Measurements from ENCODE around the gene SIT1.
"Not testable (repeated sequence)": the region's sequence is repeated elsewhere in the genome, so short reads cannot be mapped to it uniquely, and the experiment has no call there.

DNA sequence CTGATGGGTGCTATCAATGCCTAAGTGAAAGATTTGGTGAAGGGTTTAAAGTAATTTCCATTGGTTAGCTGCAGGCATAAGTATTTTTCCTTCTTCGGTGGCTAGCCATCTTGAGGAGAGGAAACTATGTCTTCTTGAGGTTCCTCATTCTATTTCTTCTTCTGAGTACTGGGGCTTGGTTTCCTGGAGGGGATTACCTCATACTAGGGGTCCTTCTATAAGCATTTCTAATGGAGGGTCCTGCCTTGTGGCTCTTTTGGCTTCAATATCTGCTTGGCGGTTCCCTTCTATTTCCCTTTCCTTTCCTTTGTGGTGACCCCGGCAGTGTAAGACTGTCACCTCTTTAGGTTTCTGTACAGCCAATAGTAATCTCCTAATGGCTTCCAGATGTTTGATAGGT is 9.3 kb downstream of the SIT1 start:
- TF ChIP-seq, protein P1, sequence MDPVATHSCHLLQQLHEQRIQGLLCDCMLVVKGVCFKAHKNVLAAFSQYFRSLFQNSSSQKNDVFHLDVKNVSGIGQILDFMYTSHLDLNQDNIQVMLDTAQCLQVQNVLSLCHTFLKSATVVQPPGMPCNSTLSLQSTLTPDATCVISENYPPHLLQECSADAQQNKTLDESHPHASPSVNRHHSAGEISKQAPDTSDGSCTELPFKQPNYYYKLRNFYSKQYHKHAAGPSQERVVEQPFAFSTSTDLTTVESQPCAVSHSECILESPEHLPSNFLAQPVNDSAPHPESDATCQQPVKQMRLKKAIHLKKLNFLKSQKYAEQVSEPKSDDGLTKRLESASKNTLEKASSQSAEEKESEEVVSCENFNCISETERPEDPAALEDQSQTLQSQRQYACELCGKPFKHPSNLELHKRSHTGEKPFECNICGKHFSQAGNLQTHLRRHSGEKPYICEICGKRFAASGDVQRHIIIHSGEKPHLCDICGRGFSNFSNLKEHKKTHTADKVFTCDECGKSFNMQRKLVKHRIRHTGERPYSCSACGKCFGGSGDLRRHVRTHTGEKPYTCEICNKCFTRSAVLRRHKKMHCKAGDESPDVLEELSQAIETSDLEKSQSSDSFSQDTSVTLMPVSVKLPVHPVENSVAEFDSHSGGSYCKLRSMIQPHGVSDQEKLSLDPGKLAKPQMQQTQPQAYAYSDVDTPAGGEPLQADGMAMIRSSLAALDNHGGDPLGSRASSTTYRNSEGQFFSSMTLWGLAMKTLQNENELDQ (tag by site-specific recombination; IDR thresholded peaks at IDR 0.05; ENCODE audit: low read depth), result not testable (repeated sequence)
- not testable (repeated sequence) for TF ChIP-seq TCF7L2 (IDR thresholded peaks at IDR 0.05; ENCODE audit: borderline replicate concordance, low read depth, low read length); ZNF274 (IDR thresholded peaks at IDR 0.05; ENCODE audit: low read length); ZNF274 (tag by site-specific recombination; IDR thresholded peaks at IDR 0.05; ENCODE audit: borderline replicate concordance); SP2 (tag by site-specific recombination; IDR thresholded peaks at IDR 0.05); ZNF19 (tag by site-specific recombination; IDR thresholded peaks at IDR 0.05; ENCODE audit: low read depth); ZBTB7A (tag by site-specific recombination; IDR thresholded peaks at IDR 0.05; ENCODE audit: low read depth); IKZF3 (tag by site-specific recombination; IDR thresholded peaks at IDR 0.05); KLF1 (tag by site-specific recombination; IDR thresholded peaks at IDR 0.05); YY1 (tag by site-specific recombination; IDR thresholded peaks at IDR 0.05)
- TF ChIP-seq, protein P2, sequence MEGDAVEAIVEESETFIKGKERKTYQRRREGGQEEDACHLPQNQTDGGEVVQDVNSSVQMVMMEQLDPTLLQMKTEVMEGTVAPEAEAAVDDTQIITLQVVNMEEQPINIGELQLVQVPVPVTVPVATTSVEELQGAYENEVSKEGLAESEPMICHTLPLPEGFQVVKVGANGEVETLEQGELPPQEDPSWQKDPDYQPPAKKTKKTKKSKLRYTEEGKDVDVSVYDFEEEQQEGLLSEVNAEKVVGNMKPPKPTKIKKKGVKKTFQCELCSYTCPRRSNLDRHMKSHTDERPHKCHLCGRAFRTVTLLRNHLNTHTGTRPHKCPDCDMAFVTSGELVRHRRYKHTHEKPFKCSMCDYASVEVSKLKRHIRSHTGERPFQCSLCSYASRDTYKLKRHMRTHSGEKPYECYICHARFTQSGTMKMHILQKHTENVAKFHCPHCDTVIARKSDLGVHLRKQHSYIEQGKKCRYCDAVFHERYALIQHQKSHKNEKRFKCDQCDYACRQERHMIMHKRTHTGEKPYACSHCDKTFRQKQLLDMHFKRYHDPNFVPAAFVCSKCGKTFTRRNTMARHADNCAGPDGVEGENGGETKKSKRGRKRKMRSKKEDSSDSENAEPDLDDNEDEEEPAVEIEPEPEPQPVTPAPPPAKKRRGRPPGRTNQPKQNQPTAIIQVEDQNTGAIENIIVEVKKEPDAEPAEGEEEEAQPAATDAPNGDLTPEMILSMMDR (tag by site-specific recombination; IDR thresholded peaks at IDR 0.05), result not testable (repeated sequence)
- TF ChIP-seq, protein P3, sequence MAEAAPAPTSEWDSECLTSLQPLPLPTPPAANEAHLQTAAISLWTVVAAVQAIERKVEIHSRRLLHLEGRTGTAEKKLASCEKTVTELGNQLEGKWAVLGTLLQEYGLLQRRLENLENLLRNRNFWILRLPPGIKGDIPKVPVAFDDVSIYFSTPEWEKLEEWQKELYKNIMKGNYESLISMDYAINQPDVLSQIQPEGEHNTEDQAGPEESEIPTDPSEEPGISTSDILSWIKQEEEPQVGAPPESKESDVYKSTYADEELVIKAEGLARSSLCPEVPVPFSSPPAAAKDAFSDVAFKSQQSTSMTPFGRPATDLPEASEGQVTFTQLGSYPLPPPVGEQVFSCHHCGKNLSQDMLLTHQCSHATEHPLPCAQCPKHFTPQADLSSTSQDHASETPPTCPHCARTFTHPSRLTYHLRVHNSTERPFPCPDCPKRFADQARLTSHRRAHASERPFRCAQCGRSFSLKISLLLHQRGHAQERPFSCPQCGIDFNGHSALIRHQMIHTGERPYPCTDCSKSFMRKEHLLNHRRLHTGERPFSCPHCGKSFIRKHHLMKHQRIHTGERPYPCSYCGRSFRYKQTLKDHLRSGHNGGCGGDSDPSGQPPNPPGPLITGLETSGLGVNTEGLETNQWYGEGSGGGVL (tag by site-specific recombination; IDR thresholded peaks at IDR 0.05), result not testable (repeated sequence)
